Cerebellar nuclear complex (tissue), 1 donor: ENCODE data around the gene TTC28.
"Not testable (repeated sequence)": the region's sequence is repeated elsewhere in the genome, so short reads cannot be mapped to it uniquely, and the experiment has no call there.

ENCODE experiments used
- DNase-seq, 2 experiments: peaks; one replicate each; lab custom pipeline; 2025; lab: John Stamatoyannopoulos, UW

TTC28 gene

GRCh38 chr22:28604966-28605761, 74.5 kb downstream of the TTC28 start:
- no peak for DNase-seq

GRCh38 chr22:28601915-28602314, 77.7 kb downstream of the TTC28 start:
- DNase-seq, result no peak

- peak in 1 of 2 experiments; percentile 38 for DNase-seq
Observed at GRCh38 chr22:28600546-28601143, 79.0 kb downstream of the TTC28 start.

- DNase-seq, result no peak
Observed at GRCh38 chr22:28599693-28600092, 79.9 kb downstream of the TTC28 start.

DNA sequence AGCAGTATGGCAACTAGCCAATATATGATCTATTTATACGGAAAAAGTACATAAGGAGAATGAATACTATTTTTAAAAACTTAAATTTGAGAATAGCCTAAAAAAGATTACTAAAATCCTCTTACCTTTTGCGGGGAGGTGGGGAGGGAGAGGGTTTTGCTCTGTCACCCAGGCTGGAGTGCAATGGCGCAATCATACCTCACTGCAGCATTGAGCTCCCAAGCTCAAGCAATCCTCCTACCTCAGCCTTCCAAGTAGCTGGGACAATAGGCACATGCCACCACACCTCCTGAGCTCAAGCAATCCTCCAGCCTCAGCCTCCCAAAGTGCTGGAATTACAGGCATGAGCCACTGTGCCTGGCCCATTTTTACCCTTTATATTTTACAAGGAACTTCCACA, 82.0 kb downstream of the TTC28 start:
- no peak for DNase-seq

GRCh38 chr22:28594797-28595462, 84.7 kb downstream of the TTC28 start:
- DNase-seq, result no peak

- no peak for DNase-seq
Observed at GRCh38 chr22:28594076-28594796, 85.4 kb downstream of the TTC28 start.

GRCh38 chr22:28593299-28593698, 86.3 kb downstream of the TTC28 start:
- no peak for DNase-seq

GRCh38 chr22:28589102-28589750, 90.4 kb downstream of the TTC28 start:
- no peak for DNase-seq

DNA sequence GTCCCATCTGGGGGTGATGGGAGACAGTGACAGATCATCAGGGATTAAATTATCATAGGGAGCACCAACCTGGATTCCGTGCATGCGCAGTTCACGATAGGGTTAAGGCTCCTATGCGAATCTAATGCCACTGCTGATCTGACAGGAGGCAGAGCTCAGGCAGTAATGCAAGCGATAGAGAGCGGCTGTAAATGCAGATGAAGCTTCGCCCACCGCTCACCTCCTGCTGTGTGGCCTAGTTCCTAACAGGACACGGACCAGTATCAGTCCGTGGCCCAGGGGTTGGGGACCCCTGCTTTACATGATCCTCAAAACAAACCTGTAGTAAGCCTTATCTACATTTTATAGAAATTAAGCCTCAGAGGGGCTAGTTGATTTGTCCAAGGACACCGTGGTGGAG, 94.3 kb downstream of the TTC28 start:
- no peak for DNase-seq

DNA sequence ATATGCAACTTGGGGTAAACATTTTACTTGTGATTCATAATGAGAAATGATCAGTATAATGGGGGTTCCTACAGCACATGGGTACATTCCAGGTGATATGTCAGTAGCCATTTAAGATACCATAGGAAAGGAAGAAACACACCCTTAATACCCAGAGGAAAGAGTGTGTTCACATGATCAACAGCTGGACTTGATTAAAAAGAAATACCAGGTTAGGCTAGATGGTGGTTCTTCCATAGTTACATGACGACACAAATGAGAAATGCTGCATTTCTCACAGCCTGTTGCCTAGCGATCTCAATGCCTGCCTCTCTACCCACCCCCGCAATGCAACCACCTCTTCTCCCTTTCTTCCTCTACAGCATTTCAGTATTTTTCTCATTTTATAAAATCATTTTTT, 96.8 kb downstream of the TTC28 start:
- DNase-seq, result no peak

- DNase-seq, result no peak
Observed at GRCh38 chr22:28581016-28581415, 98.6 kb downstream of the TTC28 start.

- no peak for DNase-seq
Observed at GRCh38 chr22:28576162-28576561, 103.5 kb downstream of the TTC28 start.

GRCh38 chr22:28574159-28574788, 105.4 kb downstream of the TTC28 start:
- no peak for DNase-seq

DNA sequence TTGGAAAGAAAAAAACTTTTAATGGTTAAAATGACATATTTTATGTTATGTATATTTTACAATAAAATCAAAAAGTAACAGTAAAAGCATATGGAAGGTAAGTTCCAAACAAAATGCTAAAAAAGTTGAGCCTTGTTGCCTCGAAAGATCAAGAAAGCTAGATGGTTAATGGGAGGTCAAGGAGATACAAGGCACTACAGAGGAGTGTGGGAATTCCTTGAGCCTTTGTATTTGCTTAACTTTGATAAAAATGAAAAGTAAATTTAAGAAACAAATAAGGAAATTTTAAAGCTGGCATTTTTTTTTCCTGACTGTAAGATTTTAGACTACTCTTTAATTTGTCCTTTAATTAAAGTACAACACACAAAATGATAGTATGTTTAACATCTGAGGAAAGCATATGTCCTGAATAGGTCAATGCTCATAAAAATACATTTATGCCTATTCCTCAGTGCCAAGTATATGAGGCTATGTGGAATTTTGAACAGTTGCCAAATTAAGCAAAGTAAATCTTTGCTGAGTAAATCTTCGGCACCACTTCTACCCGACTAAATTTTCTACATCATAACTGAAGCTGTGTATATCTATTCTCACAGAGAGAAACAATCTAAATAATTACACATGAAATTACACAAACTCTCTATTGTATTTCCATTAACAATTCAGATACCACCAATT, 108.8 kb downstream of the TTC28 start:
- DNase-seq, result no peak

DNA sequence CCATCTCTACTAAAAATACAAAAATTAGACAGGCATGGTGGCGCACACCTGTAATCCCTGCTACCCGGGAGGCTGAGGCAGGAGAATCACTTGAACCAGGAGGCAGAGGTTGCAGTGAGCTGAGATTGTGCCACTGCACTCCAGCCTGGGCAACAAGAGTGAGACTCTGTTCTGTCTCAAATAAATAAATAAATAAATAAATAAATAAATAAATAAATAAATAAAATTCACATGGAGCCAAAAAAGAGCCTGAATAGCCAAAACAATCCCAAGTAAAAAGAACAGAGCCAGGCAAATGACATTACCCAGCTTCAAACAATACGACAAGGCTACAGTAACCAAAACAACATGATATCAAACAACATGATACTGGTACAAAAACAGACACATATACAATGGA, 110.7 kb downstream of the TTC28 start:
- DNase-seq, result not testable (repeated sequence)

DNA sequence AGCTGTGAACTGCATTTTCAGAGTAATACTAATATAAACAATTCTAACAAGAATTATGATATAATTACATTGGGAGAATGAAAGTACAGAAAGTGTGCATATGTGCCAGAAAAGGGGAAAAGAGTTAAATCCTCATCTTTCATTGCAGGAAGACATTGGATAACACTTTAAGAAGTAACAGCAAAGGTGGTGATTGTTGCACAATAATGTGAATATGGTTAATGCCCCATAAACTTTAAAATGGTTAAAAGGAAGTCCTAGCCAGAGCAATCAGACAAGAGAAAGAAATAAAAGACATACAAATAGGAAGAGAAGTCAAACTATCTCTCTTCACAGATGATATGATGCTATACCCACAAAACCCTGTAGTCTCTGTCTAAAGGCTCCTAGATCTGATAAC, 111.5 kb downstream of the TTC28 start:
- DNase-seq, result no peak

GRCh38 chr22:28566920-28567499, 112.6 kb downstream of the TTC28 start:
- not testable (repeated sequence) for DNase-seq

DNA sequence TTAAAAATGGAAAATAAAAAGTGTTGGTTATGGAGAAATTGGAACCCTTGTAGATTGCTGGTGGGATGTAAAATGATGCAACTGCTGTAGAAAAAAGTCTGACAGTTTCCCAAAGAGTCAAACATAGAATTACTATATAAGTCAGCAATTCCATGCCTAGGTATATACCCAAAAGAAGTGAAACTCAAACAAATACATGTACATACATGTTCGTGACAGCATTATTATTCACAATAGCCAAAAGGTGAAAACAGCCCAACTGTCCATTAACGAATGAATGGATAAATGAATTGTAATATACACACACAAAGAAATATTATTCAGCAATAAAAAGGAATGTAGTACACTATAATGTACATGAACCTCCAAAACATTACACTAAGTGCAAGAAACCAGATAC, 116.0 kb downstream of the TTC28 start:
- no peak for DNase-seq

- no peak for DNase-seq
Observed at GRCh38 chr22:28562324-28562723, 117.3 kb downstream of the TTC28 start.

DNA sequence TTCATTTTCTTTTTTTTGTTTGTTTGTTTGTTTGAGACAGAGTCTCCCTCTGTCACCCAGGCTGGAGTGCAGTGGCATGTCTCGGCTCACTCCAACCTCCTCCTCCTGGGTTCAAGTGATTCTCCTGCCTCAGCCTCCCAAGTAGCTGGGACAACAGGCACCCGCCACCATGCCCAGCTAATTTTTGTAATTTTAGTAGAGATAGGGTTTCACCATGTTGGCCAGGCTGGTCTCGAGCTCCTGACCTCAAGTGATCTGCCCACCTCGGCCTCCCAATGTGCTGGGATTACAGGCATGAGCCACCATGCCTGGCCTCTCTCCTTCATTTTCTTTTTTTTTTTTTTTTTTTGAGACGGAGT, 118.9 kb downstream of the TTC28 start:
- not testable (repeated sequence) for DNase-seq
